A172 (cell line): ENCODE measurements around the gene UNC93B1. TPM values are rescaled to one million over a fixed set of nuclear protein-coding genes. Genes with fewer than 3 reads are reported as not detected.

Experiments
- total RNA-seq: library from RNA; depleted of rRNA; stranded (reverse); fragments of >200 nt; shearing (Covaris generic); gene quantifications from 2 replicates; pipeline ENCODE4 v1.2.3, GENCODE V29; 2014; rRNA removed

The UNC93B1 gene
- total RNA-seq, 1 experiment from 2014 or later: 22.1 TPM

Other genes with a start within 250 kb of the UNC93B1 start
- gene ALDH3B1, start 6.2 kb upstream of the UNC93B1 start, total RNA-seq: 54.0 and 64.8 TPM in 2 replicates
- gene NDUFS8, start 26.6 kb upstream of the UNC93B1 start, total RNA-seq: 255 and 310 TPM in 2 replicates
- gene TCIRG1, start 34.9 kb upstream of the UNC93B1 start, total RNA-seq: 149 and 167 TPM in 2 replicates
- 18.6 and 26.9 TPM in 2 replicates for gene CHKA, start 117.3 kb upstream of the UNC93B1 start, total RNA-seq
- 16.7 and 19.1 TPM in 2 replicates for gene KMT5B, start 209.2 kb upstream of the UNC93B1 start, total RNA-seq